Activated T-helper 1 cell treated with anti-CD3 and anti-CD28 coated beads, Interleukin-2, amount 50 U/mL, for 16 hours (primary cell): ENCODE data around the gene EGFR.

ENCODE experiments used
- DNase-seq, 2 donors: peaks; one replicate each; pipeline ENCODE4 v3.0.0-alpha.2; 2020; ENCODE audit warnings: low read depth in 1 of 2, low spot score in 1 of 2

EGFR gene

GRCh38 chr7:55006499-55006898 lies 12.3 kb upstream of the EGFR start:
- DNase-seq: no peak

- no peak for DNase-seq
Observed at GRCh38 chr7:55013851-55014250, 5.0 kb upstream of the EGFR start.

- DNase-seq: no peak
Observed at GRCh38 chr7:55016061-55016745, 2.6 kb upstream of the EGFR start.

GRCh38 chr7:55016746-55017090 lies 2.1 kb upstream of the EGFR start:
- no peak for DNase-seq

GRCh38 chr7:55017841-55018240 lies 976 bp upstream of the EGFR start:
- DNase-seq: no peak

GRCh38 chr7:55019191-55019690 lies 424 bp downstream of the EGFR start:
- no peak for DNase-seq

- no peak for DNase-seq
Observed at GRCh38 chr7:55019691-55020465, 1.1 kb downstream of the EGFR start.

- no peak for DNase-seq
Observed at GRCh38 chr7:55020466-55020871, 1.7 kb downstream of the EGFR start.

- DNase-seq: no peak
Observed at GRCh38 chr7:55021053-55021452, 2.2 kb downstream of the EGFR start.

- no peak for DNase-seq
Observed at GRCh38 chr7:55022002-55022985, 3.5 kb downstream of the EGFR start.

GRCh38 chr7:55023841-55024505 lies 5.2 kb downstream of the EGFR start:
- DNase-seq: no peak

- no peak for DNase-seq
Observed at GRCh38 chr7:55024776-55025175, 6.0 kb downstream of the EGFR start.

GRCh38 chr7:55026086-55026790 lies 7.4 kb downstream of the EGFR start:
- no peak for DNase-seq

- DNase-seq: no peak
Observed at GRCh38 chr7:55026867-55027490, 8.2 kb downstream of the EGFR start.

GRCh38 chr7:55028011-55028410 lies 9.2 kb downstream of the EGFR start:
- DNase-seq: no peak

- no peak for DNase-seq
Observed at GRCh38 chr7:55030314-55030713, 11.5 kb downstream of the EGFR start.

GRCh38 chr7:55031075-55031474 lies 12.3 kb downstream of the EGFR start:
- DNase-seq: no peak

GRCh38 chr7:55032069-55032699 lies 13.4 kb downstream of the EGFR start:
- DNase-seq: no peak

GRCh38 chr7:55033236-55033846 lies 14.5 kb downstream of the EGFR start:
- no peak for DNase-seq
